WERI-Rb-1 (cell line): ENCODE data around the gene FIGN.

Experiments
- DNase-seq: peaks from one replicate; pipeline ENCODE4 v3.0.0-alpha.2; 2020
- H3K27ac ChIP-seq: fragments of 250-450 bp; sonication (Bioruptor Pico); 2 replicates; pipeline ENCODE4 v1.5.1; 2020; ENCODE audit warnings: mild to moderate bottlenecking, moderate library complexity
- H3K27me3 ChIP-seq: fragments of 250-450 bp; sonication (Bioruptor Pico); 2 replicates; pipeline ENCODE4 v1.5.1; 2021; ENCODE audit warnings: mild to moderate bottlenecking, low read depth, moderate library complexity; ENCODE audit not compliant: insufficient read depth, severe bottlenecking
- H3K36me3 ChIP-seq: fragments of 250-450 bp; sonication (Bioruptor Pico); 2 replicates; pipeline ENCODE4 v1.5.1; 2020; ENCODE audit warnings: mild to moderate bottlenecking, moderate library complexity
- H3K4me3 ChIP-seq: 2 replicates; pipeline ENCODE4 v1.5.1; 2011; ENCODE audit warnings: low read depth, mild to moderate bottlenecking, control low read depth, low read length
- H3K9me3 ChIP-seq: fragments of 250-450 bp; sonication (Bioruptor Pico); 2 replicates; pipeline ENCODE4 v1.5.1; 2021; ENCODE audit warnings: mild to moderate bottlenecking, moderate library complexity; ENCODE audit not compliant: severe bottlenecking
- TF ChIP-seq, protein P1 (sequence below): IDR thresholded peaks from 2 replicates; pipeline ENCODE4 v1.5.1; 2011; ENCODE audit warnings: low read depth, mild to moderate bottlenecking, control low read depth, inconsistent platforms, low read length

FIGN gene

DNA sequence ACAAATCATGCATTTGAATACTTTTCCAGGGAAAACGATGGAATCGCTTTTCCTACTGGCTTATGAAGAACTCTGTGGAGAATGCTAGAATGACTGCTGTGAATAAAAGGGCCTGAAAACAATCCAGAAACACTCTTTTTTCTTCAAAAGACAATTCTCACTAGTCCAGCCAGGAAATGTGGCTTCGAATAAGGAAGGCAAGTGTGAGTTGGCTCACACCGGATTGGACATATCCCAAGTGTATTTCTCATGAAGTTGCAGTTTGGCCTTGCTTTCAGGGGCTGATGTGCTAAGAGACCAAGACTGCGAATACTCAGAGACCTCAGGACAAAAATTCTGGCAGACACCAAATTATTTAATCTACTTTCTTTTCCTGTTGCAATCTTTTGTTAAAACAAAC lies 54.1 kb downstream of the FIGN start:
- TF ChIP-seq, protein P1, sequence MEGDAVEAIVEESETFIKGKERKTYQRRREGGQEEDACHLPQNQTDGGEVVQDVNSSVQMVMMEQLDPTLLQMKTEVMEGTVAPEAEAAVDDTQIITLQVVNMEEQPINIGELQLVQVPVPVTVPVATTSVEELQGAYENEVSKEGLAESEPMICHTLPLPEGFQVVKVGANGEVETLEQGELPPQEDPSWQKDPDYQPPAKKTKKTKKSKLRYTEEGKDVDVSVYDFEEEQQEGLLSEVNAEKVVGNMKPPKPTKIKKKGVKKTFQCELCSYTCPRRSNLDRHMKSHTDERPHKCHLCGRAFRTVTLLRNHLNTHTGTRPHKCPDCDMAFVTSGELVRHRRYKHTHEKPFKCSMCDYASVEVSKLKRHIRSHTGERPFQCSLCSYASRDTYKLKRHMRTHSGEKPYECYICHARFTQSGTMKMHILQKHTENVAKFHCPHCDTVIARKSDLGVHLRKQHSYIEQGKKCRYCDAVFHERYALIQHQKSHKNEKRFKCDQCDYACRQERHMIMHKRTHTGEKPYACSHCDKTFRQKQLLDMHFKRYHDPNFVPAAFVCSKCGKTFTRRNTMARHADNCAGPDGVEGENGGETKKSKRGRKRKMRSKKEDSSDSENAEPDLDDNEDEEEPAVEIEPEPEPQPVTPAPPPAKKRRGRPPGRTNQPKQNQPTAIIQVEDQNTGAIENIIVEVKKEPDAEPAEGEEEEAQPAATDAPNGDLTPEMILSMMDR = no peak
- Histone ChIP-seq H3K27me3 (no peaks in the 10 kb centered on the region), H3K36me3 (no peaks in the 10 kb centered on the region), H3K27ac (no peak overlapping the region), H3K9me3 (no peaks in the 10 kb centered on the region), H3K4me3 (no peak overlapping the region)
- DNase-seq = no peak

DNA sequence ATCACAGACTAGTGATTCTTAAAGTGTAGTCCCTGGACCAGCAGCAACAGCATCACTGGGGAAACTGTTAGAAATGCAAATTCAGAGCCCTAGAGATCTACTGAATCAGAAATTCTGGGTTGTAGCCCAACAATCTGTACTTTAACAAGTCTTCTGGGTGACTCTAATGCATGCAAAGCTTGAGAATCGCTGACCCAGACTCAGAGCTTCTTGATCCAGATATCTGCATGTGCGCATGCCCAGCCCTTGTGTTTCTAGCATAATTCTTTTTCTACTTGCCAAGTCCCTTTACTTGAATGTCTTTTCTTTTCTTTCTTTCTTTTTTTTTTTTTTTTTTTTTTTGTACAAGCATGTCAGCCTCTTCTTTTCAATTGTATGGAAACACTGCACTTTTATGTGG lies 60.4 kb downstream of the FIGN start:
- no peaks in the 10 kb centered on the region for H3K9me3 ChIP-seq
- H3K27me3 ChIP-seq = no peaks in the 10 kb centered on the region
- DNase-seq = no peak
- H3K27ac ChIP-seq = no peak overlapping the region
- H3K4me3 ChIP-seq = no peak overlapping the region
- no peaks in the 10 kb centered on the region for H3K36me3 ChIP-seq
- TF ChIP-seq, protein P1 = no peak

DNA sequence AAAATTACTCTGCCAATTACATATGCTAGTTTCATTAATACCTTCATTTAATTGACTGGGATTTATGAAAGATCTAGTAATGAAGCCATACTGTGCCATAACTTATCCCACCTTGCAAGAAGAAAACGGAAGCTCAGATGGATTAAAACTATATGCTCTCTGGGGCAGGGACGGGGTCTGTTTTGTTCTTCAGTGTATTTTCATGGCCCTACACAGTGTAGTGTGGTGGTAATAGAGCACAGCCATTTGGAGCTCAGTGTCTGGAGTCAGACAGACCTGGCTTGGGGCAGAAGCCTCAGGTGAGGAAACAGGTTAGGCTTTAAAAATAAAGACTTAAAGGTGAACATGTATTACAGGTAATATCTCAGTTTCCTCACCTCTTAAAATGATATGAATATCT lies 62.3 kb downstream of the FIGN start:
- H3K27ac ChIP-seq = no peak overlapping the region
- no peaks in the 10 kb centered on the region for H3K36me3 ChIP-seq
- TF ChIP-seq, protein P1 = no peak
- no peak overlapping the region for H3K4me3 ChIP-seq
- H3K27me3 ChIP-seq = no peaks in the 10 kb centered on the region
- no peaks in the 10 kb centered on the region for H3K9me3 ChIP-seq
- DNase-seq = no peak

DNA sequence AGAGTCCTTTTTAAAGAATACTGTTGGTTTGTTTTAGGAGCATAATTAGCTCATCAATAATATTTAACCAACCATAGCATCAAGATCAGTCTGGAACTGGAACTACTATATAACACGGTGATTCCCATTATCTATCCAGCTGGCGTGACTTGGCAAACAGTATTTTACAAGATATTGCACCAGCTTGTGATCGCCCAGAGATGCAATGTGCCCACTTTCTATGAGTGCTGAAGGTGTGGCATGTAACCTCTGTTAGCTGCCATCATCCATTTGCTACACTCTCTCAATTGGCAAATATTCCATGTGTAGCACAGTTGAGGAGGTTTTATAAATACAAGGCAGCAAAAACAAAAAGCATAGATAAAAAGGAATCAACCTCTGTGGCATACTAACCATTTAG lies 64.9 kb downstream of the FIGN start:
- H3K9me3 ChIP-seq = no peaks in the 10 kb centered on the region
- H3K27me3 ChIP-seq = no peaks in the 10 kb centered on the region
- TF ChIP-seq, protein P1 = no peak
- H3K36me3 ChIP-seq = no peaks in the 10 kb centered on the region
- DNase-seq = no peak
- H3K4me3 ChIP-seq = no peak overlapping the region
- no peak overlapping the region for H3K27ac ChIP-seq

DNA sequence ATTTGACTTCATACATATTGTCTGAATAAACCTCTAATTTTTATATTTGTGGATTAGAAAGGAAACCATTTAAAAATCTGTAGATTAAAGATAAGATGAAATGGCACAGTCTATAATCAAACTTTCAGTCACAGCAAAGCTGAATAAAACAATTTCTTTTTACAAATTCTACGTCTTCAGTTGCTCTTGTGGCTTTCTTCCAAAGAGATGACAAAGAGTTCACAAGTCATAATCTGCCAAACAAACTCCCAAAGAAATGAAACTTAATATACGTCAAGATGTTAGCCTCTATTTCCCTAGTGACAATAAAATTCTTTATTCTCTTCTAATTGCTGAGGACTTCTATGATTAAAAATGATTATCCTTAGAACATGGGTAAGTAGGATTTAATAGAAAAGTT lies 66.3 kb downstream of the FIGN start:
- Histone ChIP-seq H3K36me3 (no peaks in the 10 kb centered on the region), H3K9me3 (no peaks in the 10 kb centered on the region), H3K27me3 (no peaks in the 10 kb centered on the region), H3K4me3 (no peak overlapping the region), H3K27ac (no peak overlapping the region)
- DNase-seq = no peak
- TF ChIP-seq, protein P1 = no peak

DNA sequence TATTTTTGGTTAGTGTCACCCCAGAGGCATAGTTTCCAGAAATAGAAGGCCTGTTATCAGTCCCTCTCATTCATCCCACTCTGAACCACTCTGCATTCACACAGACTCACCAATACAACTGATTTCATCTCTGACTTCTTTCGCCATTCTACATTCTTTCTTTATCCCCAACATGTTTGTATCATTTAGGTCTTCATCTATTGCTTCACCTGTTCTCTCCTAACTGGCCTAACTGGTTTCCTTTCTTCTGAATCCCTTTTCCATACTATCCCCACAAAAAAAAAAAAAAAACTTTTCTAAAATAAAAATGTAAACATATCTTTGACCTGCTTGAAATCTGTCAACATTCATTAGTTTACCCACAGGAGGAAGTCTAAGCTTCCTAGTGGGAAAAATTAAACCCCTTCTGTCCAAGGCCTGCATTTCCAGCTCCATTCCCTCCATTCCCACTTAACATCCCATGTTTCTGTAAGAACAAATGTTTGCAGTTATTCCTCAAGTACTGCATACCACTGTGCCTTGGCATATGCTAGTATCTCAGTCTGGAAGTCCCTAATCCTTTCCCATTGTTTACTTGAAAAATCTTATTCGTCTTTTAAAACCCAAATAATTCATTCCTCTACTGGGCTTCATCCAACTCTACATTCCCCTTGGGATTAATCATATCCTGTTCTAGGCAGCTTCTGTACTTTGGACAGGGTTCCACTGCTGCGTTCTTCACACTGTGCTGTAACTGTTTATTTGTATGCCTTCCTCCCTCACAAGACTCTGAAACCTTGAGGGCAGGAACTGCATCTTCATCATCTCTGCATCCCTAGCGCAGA lies 68.5 kb downstream of the FIGN start:
- no peaks in the 10 kb centered on the region for H3K36me3 ChIP-seq
- no peak overlapping the region for H3K27ac ChIP-seq
- no peak overlapping the region for H3K4me3 ChIP-seq
- H3K9me3 ChIP-seq = no peaks in the 10 kb centered on the region
- DNase-seq = no peak
- TF ChIP-seq, protein P1 = no peak
- H3K27me3 ChIP-seq = no peaks in the 10 kb centered on the region
